HEK293 (cell line): ENCODE data around the gene SBNO2.

Experiments
- CTCF ChIA-PET: fragments of 350-600 bp; formaldehyde crosslinking; extraction: SDS; loops from one replicate; lab custom pipeline; 2021; ENCODE audit warnings: antibody characterized with exemption; lab: Yijun Ruan, JAX
- POLR2A ChIA-PET: fragments of 300-600 bp; formaldehyde crosslinking; extraction: SDS; loops from one replicate; lab custom pipeline; 2020; ENCODE audit warnings: antibody characterized with exemption, inconsistent platforms; lab: Yijun Ruan, JAX
- H3K27ac ChIP-seq: fragments of 200-500 bp; sonication (Bioruptor generic); 2 replicates; pipeline ENCODE4 v1.5.1; 2014; ENCODE audit warnings: low read depth, low read length, control low read depth, inconsistent platforms; ENCODE audit errors: extremely low read depth
- H3K36me3 ChIP-seq, 2 experiments: fragments of 200-500 bp in 1 of 2; sonication (Bioruptor generic) in 1 of 2; 1 replicate in 1 of 2; 2 replicates in 1 of 2; pipeline ENCODE4 v1.5.1; 2014 to 2017; ENCODE audit warnings: inconsistent platforms in 2 of 2, low read length in 2 of 2; ENCODE audit not compliant: control insufficient read depth in 2 of 2, insufficient read depth in 1 of 2
- H3K4me1 ChIP-seq: fragments of 200-500 bp; sonication (Bioruptor generic); 2 replicates; pipeline ENCODE4 v1.5.1; 2014; ENCODE audit warnings: mild to moderate bottlenecking, low read length, inconsistent platforms; ENCODE audit not compliant: control insufficient read depth, insufficient read depth
- H3K4me3 ChIP-seq: 2 replicates; pipeline ENCODE4 v1.5.1; 2011; ENCODE audit warnings: low read depth, mild to moderate bottlenecking, control low read depth, low read length, moderate library complexity
- H3K9me3 ChIP-seq: fragments of 200-500 bp; sonication (Bioruptor generic); 2 replicates; pipeline ENCODE4 v1.5.1; 2014; ENCODE audit warnings: low read depth, low read length, inconsistent platforms; ENCODE audit not compliant: control insufficient read depth, insufficient read depth
- GLI2 ChIP-seq: fragments of 450-650 bp; formaldehyde crosslinking; IDR thresholded peaks from 2 replicates; pipeline ENCODE4; 2017; ENCODE audit warnings: missing biosample characterization, missing genetic modification characterization, low read depth, borderline replicate concordance
- PBX3 ChIP-seq: sonication (generic); formaldehyde crosslinking; IDR thresholded peaks from 2 replicates; pipeline ENCODE4 v1.8.1; 2022; ENCODE audit warnings: mild to moderate bottlenecking, moderate library complexity, missing genetic modification reagents
- TRIM28 ChIP-seq: IDR thresholded peaks from 2 replicates; pipeline ENCODE4 v1.6.1; 2011; ENCODE audit warnings: low read length, control low read depth, borderline replicate concordance
- ZBTB1 ChIP-seq: fragments of 450-650 bp; formaldehyde crosslinking; IDR thresholded peaks from 2 replicates; pipeline ENCODE4 v1.5.1; 2016; ENCODE audit warnings: missing biosample characterization, missing genetic modification characterization
- ZBTB11 ChIP-seq: fragments of 450-650 bp; formaldehyde crosslinking; conservative IDR thresholded peaks from 2 replicates; pipeline ENCODE4 v1.5.1; 2016; ENCODE audit warnings: low read depth, missing biosample characterization, missing genetic modification characterization
- ZBTB26 ChIP-seq: fragments of 450-650 bp; formaldehyde crosslinking; optimal IDR thresholded peaks from 2 replicates; pipeline ENCODE3; 2016; ENCODE audit warnings: missing biosample characterization, mild to moderate bottlenecking, missing genetic modification characterization
- ZBTB8A ChIP-seq: fragments of 450-650 bp; formaldehyde crosslinking; IDR thresholded peaks from 2 replicates; pipeline ENCODE4 v1.5.1; 2016; ENCODE audit warnings: missing biosample characterization, missing genetic modification characterization
- ZNF133 ChIP-seq: fragments of 450-650 bp; formaldehyde crosslinking; IDR thresholded peaks from 2 replicates; pipeline ENCODE4 v1.5.1; 2016; ENCODE audit warnings: missing biosample characterization, missing genetic modification characterization
- ZNF211 ChIP-seq: fragments of 450-650 bp; formaldehyde crosslinking; IDR thresholded peaks from 2 replicates; pipeline ENCODE4 v1.5.1; 2016; ENCODE audit warnings: low read depth, missing biosample characterization, missing genetic modification characterization
- ZNF223 ChIP-seq: fragments of 450-650 bp; formaldehyde crosslinking; IDR thresholded peaks from 2 replicates; pipeline ENCODE4 v1.5.1; 2016; ENCODE audit warnings: missing biosample characterization, missing genetic modification characterization
- ZNF398 ChIP-seq: fragments of 450-650 bp; formaldehyde crosslinking; IDR thresholded peaks from 2 replicates; pipeline ENCODE4 v1.5.1; 2017; ENCODE audit warnings: missing biosample characterization, missing genetic modification characterization
- ZNF561 ChIP-seq: fragments of 450-650 bp; IDR thresholded peaks from 2 replicates; pipeline ENCODE4 v1.5.1; 2018; ENCODE audit warnings: missing biosample characterization, missing genetic modification characterization, borderline replicate concordance
- ZNF670 ChIP-seq: fragments of 450-650 bp; formaldehyde crosslinking; IDR thresholded peaks from 2 replicates; pipeline ENCODE4 v1.5.1; 2016; ENCODE audit warnings: missing biosample characterization, missing genetic modification characterization, low read depth
- ZNF747 ChIP-seq: fragments of 450-650 bp; formaldehyde crosslinking; IDR thresholded peaks from 2 replicates; pipeline ENCODE4 v1.5.1; 2016; ENCODE audit warnings: missing biosample characterization, missing genetic modification characterization
- ZNF785 ChIP-seq: fragments of 450-650 bp; formaldehyde crosslinking; IDR thresholded peaks from 2 replicates; pipeline ENCODE4 v1.5.1; 2016; ENCODE audit warnings: missing biosample characterization, missing genetic modification characterization

SBNO2 gene

GRCh38 chr19:1132552-1133383, 41.3 kb downstream of the SBNO2 start:
- peak overlapping the region; percentile 26 for H3K4me3 ChIP-seq
- POLR2A ChIA-PET = no interaction called here
- H3K4me1 ChIP-seq = 0 out of 2 replicates have a peak, but pooled peaks cover 2% of the 10 kb centered on the region
- H3K9me3 ChIP-seq = no peaks in the 10 kb centered on the region
- TF ChIP-seq ZNF670 (tag by site-specific recombination) (no peak), ZBTB11 (tag by site-specific recombination) (no peak), ZNF747 (no peak), ZBTB1 (tag by site-specific recombination) (no peak)
- peaks cover 0 to 11% of the 10 kb centered on the region in 2 experiments; a peak in 2 of 3 replicates for H3K36me3 ChIP-seq
- H3K27ac ChIP-seq = no peak overlapping the region
- CTCF ChIA-PET = interaction anchor here (0.6 to 0.8 kb wide), 2 partner anchors 19 to 20 kb away, joined by 3 to 4 read pairs; no protein-coding TSS in a partner anchor

DNA sequence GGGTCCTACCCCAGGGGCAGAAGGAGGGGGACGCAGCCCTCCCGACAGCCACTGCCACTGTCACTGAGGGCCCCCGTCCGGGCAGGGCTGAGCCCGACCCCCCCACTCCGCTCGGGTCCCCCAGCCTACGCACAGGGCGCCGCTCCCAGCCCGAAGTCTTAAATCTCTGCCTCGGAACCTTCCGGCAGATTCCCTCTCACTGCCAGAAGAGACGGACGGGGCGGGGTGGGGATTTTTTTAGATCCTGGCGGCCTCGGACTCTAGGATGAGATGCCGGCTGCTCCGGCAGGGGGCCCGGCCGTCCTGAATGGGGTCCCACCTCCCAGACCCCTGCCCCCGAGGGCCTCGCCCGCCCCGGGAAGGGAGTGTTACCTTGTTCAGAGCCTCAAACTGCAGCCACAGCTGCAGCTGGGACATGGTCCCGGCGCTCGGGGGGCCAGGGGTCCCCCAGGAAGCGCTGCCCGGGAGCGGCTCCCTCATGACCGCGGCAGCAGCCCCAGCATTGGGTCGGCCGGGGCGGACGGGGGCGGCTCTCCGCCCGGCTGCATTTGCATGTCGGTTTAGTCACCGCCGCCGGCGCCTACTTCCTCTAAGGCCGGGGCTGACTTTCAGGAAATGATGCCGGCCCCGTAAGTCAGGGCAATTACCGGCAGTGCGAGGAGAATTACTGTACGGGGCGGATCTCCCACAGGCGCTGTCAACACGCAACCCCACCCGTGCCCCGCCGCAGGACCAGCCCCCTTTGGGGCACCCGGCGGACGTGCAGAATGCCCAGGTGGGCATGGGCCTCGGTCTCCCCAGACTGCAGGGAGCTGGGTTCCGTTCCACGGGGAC, 42.1 kb downstream of the SBNO2 start:
- H3K4me1 ChIP-seq = 0 out of 2 replicates have a peak, but pooled peaks cover 2% of the 10 kb centered on the region
- POLR2A ChIA-PET = interaction anchor here (0.6 kb wide), 1 partner anchor 29 kb away, joined by 3 read pairs; no protein-coding TSS in a partner anchor
- CTCF ChIA-PET = interaction anchor here (0.6 to 1.3 kb wide), 2 partner anchors 18 to 19 kb away, joined by 4 to 5 read pairs; no protein-coding TSS in a partner anchor
- TF ChIP-seq ZNF133 (tag by site-specific recombination) = no peak
- TF ChIP-seq ZNF223 = no peak
- no peak for TF ChIP-seq ZNF211 (tag by site-specific recombination)
- TF ChIP-seq TRIM28 = no peak
- no peak for TF ChIP-seq ZNF561
- no peak for TF ChIP-seq ZNF398 (tag by site-specific recombination)
- TF ChIP-seq GLI2 = no peak
- no peak for TF ChIP-seq ZBTB8A
- no peak for TF ChIP-seq ZNF785
- no peak for TF ChIP-seq ZBTB26 (tag by site-specific recombination)
- no peak for TF ChIP-seq PBX3 (CRISPR knock-in tag)
- no peak overlapping the region for H3K27ac ChIP-seq
- peak overlapping the region; percentile 26 for H3K4me3 ChIP-seq
- peaks cover 0 to 19% of the 10 kb centered on the region in 2 experiments; a peak in 2 of 3 replicates for H3K36me3 ChIP-seq
- H3K9me3 ChIP-seq = no peaks in the 10 kb centered on the region
